A673 (cell line): ENCODE results near the gene SPPL3.

ENCODE experiments used
- CTCF ChIP-seq: fragments of 300-800, 200-600 bp; sonication (generic); conservative IDR thresholded peaks from 2 replicates; pipeline ENCODE4 v1.5.1; 2017; ENCODE audit warnings: low read depth, mild to moderate bottlenecking, antibody characterized with exemption, low read length, moderate library complexity, mixed read lengths
- EZH2 ChIP-seq: fragments of 200-600 bp; sonication (generic); IDR thresholded peaks from 2 replicates; pipeline ENCODE4 v1.6.1; 2017; ENCODE audit warnings: borderline replicate concordance, low read depth, mild to moderate bottlenecking, mixed read lengths, antibody characterized with exemption, low read length; ENCODE audit not compliant: poor library complexity, severe bottlenecking

GRCh38 chr12:120775862-120776552 lies 128.2 kb downstream of the SPPL3 start:
- TF ChIP-seq CTCF (0 out of 2 replicates have a peak, but pooled peaks have one; percentile 11), EZH2 (no peak)
